ENCODE results near the gene VRTN. TPM values are rescaled to one million over a fixed set of nuclear protein-coding genes. Genes with fewer than 3 reads are reported as not detected.

The VRTN gene
- total RNA-seq (not detected), total RNA-seq (0 to 0.34 (median 0) reads per million in 172 experiments)
- polyA plus RNA-seq (2013, experiment 1 of 2) = not detected
- polyA plus RNA-seq (2013, experiment 2 of 2) = not detected

DNA sequence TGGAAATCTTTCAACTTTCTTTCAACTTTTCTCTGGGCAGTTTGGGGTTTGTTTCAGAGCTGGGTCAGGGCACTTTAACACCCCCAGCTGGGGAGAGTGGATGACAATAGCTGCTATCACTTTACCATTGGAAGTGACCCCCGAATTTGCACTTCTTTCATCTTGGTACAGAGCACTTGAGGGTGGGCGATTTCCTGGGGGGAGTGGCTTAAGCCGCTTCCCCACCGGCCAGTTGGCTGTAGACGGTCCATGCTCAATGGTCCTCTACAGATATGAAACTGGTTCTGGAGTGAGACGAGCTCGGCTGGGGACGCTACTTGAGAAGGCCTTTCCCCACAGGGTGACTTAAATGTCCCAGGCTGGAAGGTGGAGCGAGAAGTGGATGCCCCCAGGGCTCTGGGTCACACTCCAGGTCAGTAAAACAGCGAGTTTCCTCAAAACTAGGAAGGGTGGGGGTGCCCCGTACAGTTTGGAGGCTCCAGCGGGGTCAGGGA lies at the start of gene VRTN:
VRTN (plus strand) TSS at position 231 of the 494 bp plus-strand sequence. CDS start 8,313 bp downstream, outside the sequence.
- Mint-ChIP-seq H3K36me3 (ENCODE audit: low read depth) (no peaks in the 10 kb centered on the region), H3K27ac (no peak within 1 kb of the TSS), H3K9me3 (no peaks in the 10 kb centered on the region), H3K27me3 (peaks cover 15% of the 10 kb centered on the region), H3K4me3 (no peak within 1 kb of the TSS), H3K4me1 (ENCODE audit: low read depth) (no peaks in the 10 kb centered on the region)
- no peak within 1 kb of the TSS for H3K27ac ChIP-seq (ENCODE audit: low read depth in 1 of 2, low read length in 2 of 2)
- ATAC-seq (ENCODE audit: poor library complexity) = no peak
- H3K36me3 ChIP-seq (ENCODE audit: insufficient read depth, low read length) = no peaks in the 10 kb centered on the region
- no peak within 1 kb of the TSS for H3K4me3 ChIP-seq (ENCODE audit: low read length)
- H3K9me3 ChIP-seq (ENCODE audit: control insufficient read depth in 1 of 2, insufficient read depth in 1 of 2, low read length in 2 of 2) = no peaks in the 10 kb centered on the region
- CTCF ChIA-PET = no interaction called here
- TF ChIP-seq, protein P1, sequence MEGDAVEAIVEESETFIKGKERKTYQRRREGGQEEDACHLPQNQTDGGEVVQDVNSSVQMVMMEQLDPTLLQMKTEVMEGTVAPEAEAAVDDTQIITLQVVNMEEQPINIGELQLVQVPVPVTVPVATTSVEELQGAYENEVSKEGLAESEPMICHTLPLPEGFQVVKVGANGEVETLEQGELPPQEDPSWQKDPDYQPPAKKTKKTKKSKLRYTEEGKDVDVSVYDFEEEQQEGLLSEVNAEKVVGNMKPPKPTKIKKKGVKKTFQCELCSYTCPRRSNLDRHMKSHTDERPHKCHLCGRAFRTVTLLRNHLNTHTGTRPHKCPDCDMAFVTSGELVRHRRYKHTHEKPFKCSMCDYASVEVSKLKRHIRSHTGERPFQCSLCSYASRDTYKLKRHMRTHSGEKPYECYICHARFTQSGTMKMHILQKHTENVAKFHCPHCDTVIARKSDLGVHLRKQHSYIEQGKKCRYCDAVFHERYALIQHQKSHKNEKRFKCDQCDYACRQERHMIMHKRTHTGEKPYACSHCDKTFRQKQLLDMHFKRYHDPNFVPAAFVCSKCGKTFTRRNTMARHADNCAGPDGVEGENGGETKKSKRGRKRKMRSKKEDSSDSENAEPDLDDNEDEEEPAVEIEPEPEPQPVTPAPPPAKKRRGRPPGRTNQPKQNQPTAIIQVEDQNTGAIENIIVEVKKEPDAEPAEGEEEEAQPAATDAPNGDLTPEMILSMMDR (IDR thresholded peaks at IDR 0.05) = no peak
- no peaks in the 10 kb centered on the region for H3K4me1 ChIP-seq (ENCODE audit: insufficient read depth, low read length)
- DNase-seq = no peak
- H3K27me3 ChIP-seq (ENCODE audit: control insufficient read depth in 1 of 2, insufficient read depth in 2 of 2, low read length in 2 of 2) = peaks cover 0 to 4% of the 10 kb centered on the region in 2 experiments
- intact Hi-C loops (cut with DNase I, micrococcal nuclease) = no loop called here
- POLR2A ChIA-PET = no interaction called here

- POLR2A ChIA-PET = no interaction called here
- ATAC-seq (ENCODE audit: poor library complexity) (no peak), DNase-seq (peak in 5 of 14 experiments; percentile 14 to 48 (median 23))
- H3K4me3 ChIP-seq (ENCODE audit: low read length) = no peak overlapping the region
- TF ChIP-seq, protein P1 (IDR thresholded peaks at IDR 0.05) = no peak
- H3K27ac ChIP-seq (ENCODE audit: low read depth in 1 of 2, low read length in 2 of 2) = peak overlapping the region in 1 of 2 donors; percentile 5
- CTCF ChIA-PET = no interaction called here
- Mint-ChIP-seq H3K4me3 (peak overlapping the region; percentile 31), H3K36me3 (ENCODE audit: low read depth) (peaks cover 56% of the 10 kb centered on the region), H3K9me3 (no peaks in the 10 kb centered on the region), H3K27ac (no peak overlapping the region), H3K4me1 (ENCODE audit: low read depth) (peaks cover 35% of the 10 kb centered on the region), H3K27me3 (no peaks in the 10 kb centered on the region)
- H3K27me3 ChIP-seq (ENCODE audit: control insufficient read depth in 1 of 2, insufficient read depth in 2 of 2, low read length in 2 of 2) = no peaks in the 10 kb centered on the region
- intact Hi-C loops (cut with DNase I, micrococcal nuclease) = no loop called here
- H3K36me3 ChIP-seq (ENCODE audit: insufficient read depth, low read length) = peaks cover 48% of the 10 kb centered on the region
- no peaks in the 10 kb centered on the region for H3K9me3 ChIP-seq (ENCODE audit: control insufficient read depth in 1 of 2, insufficient read depth in 1 of 2, low read length in 2 of 2)
- H3K4me1 ChIP-seq (ENCODE audit: insufficient read depth, low read length) = peaks cover 31% of the 10 kb centered on the region
Measured at GRCh38 chr14:74299061-74299545, 49.2 kb upstream of the VRTN start.

DNA sequence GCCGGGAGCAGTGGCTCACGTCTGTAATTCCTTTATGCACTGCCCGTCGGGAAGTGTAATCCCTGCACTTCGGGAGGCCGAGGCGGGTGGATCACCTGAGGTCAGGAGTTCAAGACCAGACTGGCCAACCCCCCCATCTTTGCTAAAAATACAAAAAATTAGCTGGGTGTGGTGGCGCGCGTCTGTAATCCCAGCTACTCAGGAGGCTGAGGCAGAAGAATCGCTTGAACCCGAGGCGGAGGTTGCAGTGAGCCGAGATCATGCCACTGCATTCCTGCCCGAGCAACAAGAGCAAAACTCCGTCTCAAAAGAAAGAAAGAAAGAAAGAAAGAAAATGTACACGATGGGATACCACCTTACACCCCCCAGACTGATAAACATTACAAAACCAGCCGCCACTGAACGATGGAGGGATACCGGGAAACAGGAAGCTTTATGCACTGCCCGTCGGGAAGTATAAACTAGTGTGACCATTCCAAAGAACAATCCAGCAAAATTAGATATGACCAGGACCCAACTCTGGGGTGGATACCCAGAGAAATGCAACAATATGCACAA lies 46.6 kb upstream of the VRTN start:
- H3K4me1 ChIP-seq (ENCODE audit: insufficient read depth, low read length) = peaks cover 33% of the 10 kb centered on the region
- H3K9me3 Mint-ChIP-seq = no peaks in the 10 kb centered on the region
- H3K27ac Mint-ChIP-seq = peak overlapping the region; percentile 87
- ChIA-PET POLR2A (no interaction called here), CTCF (interaction anchor here (0.6 kb wide), 1 partner anchor 11 kb away, joined by 3 read pairs; no protein-coding TSS in a partner anchor)
- H3K4me3 ChIP-seq (ENCODE audit: low read length) = peak overlapping the region; percentile 96
- peaks cover 36% of the 10 kb centered on the region for H3K36me3 Mint-ChIP-seq (ENCODE audit: low read depth)
- H3K4me3 Mint-ChIP-seq = peak overlapping the region; percentile 97
- TF ChIP-seq, protein P1 (IDR thresholded peaks at IDR 0.05) = no peak
- intact Hi-C loops (cut with DNase I, micrococcal nuclease) = loop anchor here in 1 of 2 experiments (2.0 to 5.0 kb wide), 3 partner anchors 191 to 461 kb away; partner anchors contain the start of genes AREL1, FCF1, ISCA2 and NPC2
- no peak for ATAC-seq (ENCODE audit: poor library complexity)
- peaks cover 35% of the 10 kb centered on the region for H3K4me1 Mint-ChIP-seq (ENCODE audit: low read depth)
- H3K27me3 Mint-ChIP-seq = no peaks in the 10 kb centered on the region
- peaks cover 25% of the 10 kb centered on the region for H3K36me3 ChIP-seq (ENCODE audit: insufficient read depth, low read length)
- H3K27me3 ChIP-seq (ENCODE audit: control insufficient read depth in 1 of 2, insufficient read depth in 2 of 2, low read length in 2 of 2) = no peaks in the 10 kb centered on the region
- DNase-seq = no peak
- no peaks in the 10 kb centered on the region for H3K9me3 ChIP-seq (ENCODE audit: control insufficient read depth in 1 of 2, insufficient read depth in 1 of 2, low read length in 2 of 2)
- H3K27ac ChIP-seq (ENCODE audit: low read depth in 1 of 2, low read length in 2 of 2) = no peak overlapping the region

All from CD4-positive, alpha-beta T cell (primary cell).